ENCODE measurements around the gene DDX52. TPM values are rescaled to one million over a fixed set of nuclear protein-coding genes. Genes with fewer than 3 reads are reported as not detected.
"Not testable (repeated sequence)": the region's sequence is repeated elsewhere in the genome, so short reads cannot be mapped to it uniquely, and the experiment has no call there.

Gene DDX52
- total RNA-seq, 2 donors from 2014 or later = 24.4 to 37.8 TPM

DNA sequence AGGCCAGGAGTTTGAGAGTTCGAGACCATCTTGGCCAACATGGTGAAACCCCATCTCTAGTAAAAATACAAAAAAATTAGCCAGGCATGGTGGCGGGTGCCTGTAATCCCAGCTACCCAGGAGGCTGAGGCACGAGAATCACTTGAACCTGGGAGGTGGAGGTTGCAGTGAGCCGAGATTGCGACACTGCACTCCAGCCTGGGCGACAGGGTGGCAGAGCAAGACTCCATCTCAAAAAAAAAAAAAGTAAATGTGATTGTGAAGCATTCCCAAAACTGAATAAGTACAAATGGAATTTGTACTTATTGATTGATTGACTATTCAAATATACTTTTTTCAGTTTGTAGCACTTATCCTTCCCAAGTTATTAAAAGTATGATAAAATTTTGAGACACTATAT lies 26.8 kb downstream of the DDX52 start:
- H3K36me3 Mint-ChIP-seq (ENCODE audit: low read depth) = peaks cover 81% of the 10 kb centered on the region
- ATAC-seq (replicated peaks); H3K9me3 Mint-ChIP-seq: not testable (repeated sequence)

DNA sequence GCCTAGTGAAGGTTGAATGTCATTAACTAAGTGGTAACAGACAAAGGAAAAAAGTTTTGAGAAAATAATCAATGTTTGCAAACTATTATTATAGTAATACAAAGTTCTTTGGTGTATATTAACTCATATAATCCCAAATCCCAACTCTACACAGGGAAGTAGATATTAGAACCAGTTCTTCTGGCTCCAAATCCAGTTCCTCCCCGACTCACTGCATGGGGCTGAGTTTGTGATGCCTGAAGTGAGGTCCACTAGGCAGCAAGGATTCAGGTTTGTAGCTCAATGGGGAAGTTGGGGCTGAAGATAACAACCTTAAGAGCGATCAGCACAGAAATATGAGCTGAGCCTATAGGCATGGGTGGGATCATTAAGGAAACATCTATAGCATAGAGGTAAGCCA lies 28.4 kb downstream of the DDX52 start:
- no peak overlapping the region for H3K4me3 Mint-ChIP-seq
- ATAC-seq (replicated peaks) = no peak
- H3K27me3 Mint-ChIP-seq = no peaks in the 10 kb centered on the region
- no peak overlapping the region for H3K27ac Mint-ChIP-seq
- no peaks in the 10 kb centered on the region for H3K9me3 Mint-ChIP-seq
- peaks cover 65% of the 10 kb centered on the region for H3K36me3 Mint-ChIP-seq (ENCODE audit: low read depth)
- H3K4me1 Mint-ChIP-seq = no peaks in the 10 kb centered on the region

More for the DNA sequence above, 26.8 kb downstream of the DDX52 start:
- H3K4me3 Mint-ChIP-seq, H3K4me1 Mint-ChIP-seq, H3K27me3 Mint-ChIP-seq, H3K27ac Mint-ChIP-seq: not testable (repeated sequence)

DNA sequence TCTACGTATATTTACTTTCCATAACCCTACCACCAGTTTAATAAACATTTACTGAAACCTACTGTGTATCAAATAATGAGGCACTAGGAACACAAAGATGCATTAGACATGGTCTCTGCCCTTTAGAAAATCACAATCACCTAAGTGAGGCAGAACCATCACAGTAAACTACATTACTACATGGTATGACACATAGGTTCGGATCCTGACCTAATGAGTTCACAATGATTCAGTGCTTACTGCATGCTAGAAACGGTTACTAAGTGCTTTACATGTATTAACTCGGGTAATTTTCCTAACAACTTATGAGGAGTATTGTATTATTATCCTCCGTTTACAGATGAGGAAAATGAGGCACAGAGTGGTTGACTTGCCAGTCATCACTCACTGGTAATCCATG lies 28.9 kb downstream of the DDX52 start:
- no peaks in the 10 kb centered on the region for H3K27me3 Mint-ChIP-seq
- ATAC-seq (replicated peaks) = peak; percentile 58
- no peak overlapping the region for H3K4me3 Mint-ChIP-seq
- no peaks in the 10 kb centered on the region for H3K9me3 Mint-ChIP-seq
- H3K4me1 Mint-ChIP-seq = no peaks in the 10 kb centered on the region
- peaks cover 61% of the 10 kb centered on the region for H3K36me3 Mint-ChIP-seq (ENCODE audit: low read depth)
- H3K27ac Mint-ChIP-seq = no peak overlapping the region

DNA sequence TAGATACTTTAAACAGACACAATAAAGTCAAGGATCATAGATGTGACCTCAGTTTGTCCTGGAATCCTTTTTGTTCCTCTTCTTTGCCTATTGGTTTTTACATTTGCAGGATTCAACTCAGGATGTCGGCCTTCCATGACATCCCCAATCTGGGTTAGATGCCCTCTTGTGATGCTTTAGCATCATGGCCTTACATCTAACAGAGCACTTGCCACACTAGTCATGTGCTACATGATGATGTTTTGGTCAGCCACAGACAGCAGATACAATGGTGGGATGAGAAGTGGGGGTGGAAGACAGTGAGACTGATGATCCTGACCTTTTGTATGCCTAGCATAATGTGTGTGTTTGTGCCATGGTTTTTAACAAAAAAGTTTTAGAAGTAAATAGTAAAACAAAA lies 32.3 kb downstream of the DDX52 start:
- no peaks in the 10 kb centered on the region for H3K27me3 Mint-ChIP-seq
- no peak overlapping the region for H3K27ac Mint-ChIP-seq
- peak overlapping the region; percentile 15 for H3K4me3 Mint-ChIP-seq
- H3K4me1 Mint-ChIP-seq = peaks cover 9% of the 10 kb centered on the region
- no peaks in the 10 kb centered on the region for H3K9me3 Mint-ChIP-seq
- H3K36me3 Mint-ChIP-seq (ENCODE audit: low read depth) = peaks cover 46% of the 10 kb centered on the region
- no peak for ATAC-seq (replicated peaks)

- H3K27me3 Mint-ChIP-seq; H3K9me3 Mint-ChIP-seq; ATAC-seq (replicated peaks): not testable (repeated sequence)
- H3K4me1 Mint-ChIP-seq = peaks cover 18% of the 10 kb centered on the region
- H3K36me3 Mint-ChIP-seq (ENCODE audit: low read depth) = peaks cover 52% of the 10 kb centered on the region
- H3K27ac Mint-ChIP-seq = peak overlapping the region; percentile 96
- H3K4me3 Mint-ChIP-seq = peak overlapping the region; percentile 93
Measured at GRCh38 chr17:37610041-37610420, 33.2 kb downstream of the DDX52 start.

GRCh38 chr17:37609170-37610040 lies 33.8 kb downstream of the DDX52 start, which contains the start of gene SYNRG:
Gene SYNRG (minus strand): TSS chr17:37609418. CDS start chr17:37609355, 63 bp downstream.
- H3K4me1 Mint-ChIP-seq = peaks cover 24% of the 10 kb centered on the region
- H3K4me3 Mint-ChIP-seq = peak within 1 kb of the TSS; percentile 93
- ATAC-seq (replicated peaks) = peak; percentile 87
- peaks cover 52% of the 10 kb centered on the region for H3K36me3 Mint-ChIP-seq (ENCODE audit: low read depth)
- H3K27me3 Mint-ChIP-seq = no peaks in the 10 kb centered on the region
- H3K27ac Mint-ChIP-seq = peak within 1 kb of the TSS; percentile 96
- no peaks in the 10 kb centered on the region for H3K9me3 Mint-ChIP-seq

DNA sequence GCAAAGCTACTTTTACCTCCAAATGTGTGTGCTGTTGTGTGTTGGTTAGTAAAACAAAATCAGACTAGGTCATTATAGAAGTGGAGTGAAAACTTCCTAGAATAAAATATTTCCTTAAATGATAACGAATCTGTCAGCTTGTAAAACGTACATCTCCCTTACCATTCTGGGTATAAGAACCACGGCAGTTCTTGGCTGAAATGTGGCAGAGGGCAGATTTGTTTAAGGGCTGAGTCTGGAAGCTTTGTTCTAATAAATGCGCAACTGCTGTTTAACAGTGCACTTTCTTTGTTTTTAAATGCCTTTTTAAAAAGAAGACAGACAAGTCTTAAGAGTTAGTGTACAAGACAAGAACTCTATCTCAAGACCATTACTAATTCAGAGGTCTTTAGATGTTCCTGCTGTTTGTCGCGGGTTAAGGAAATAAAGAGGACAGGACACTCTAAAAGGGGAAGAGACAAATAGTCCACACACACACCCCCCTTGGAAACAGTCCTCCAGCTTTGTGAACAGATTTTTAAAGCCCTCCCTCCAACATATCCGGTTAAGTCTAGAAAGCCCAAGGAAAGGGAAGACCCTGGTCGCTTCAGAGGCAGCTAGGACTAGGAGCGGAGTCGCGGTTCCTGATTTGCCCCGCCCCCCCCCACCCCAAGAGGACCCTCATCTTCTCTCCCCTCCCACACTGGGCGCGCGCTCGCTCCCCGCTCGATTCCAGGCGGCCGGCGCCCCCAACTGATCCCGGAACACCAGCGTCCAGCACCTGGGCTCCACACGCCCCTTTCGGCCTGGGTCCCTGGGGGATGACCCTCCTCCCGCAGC lies 34.7 kb downstream of the DDX52 start:
- H3K36me3 Mint-ChIP-seq (ENCODE audit: low read depth) = peaks cover 51% of the 10 kb centered on the region
- ATAC-seq (replicated peaks) = peak; percentile 8
- peaks cover 29% of the 10 kb centered on the region for H3K4me1 Mint-ChIP-seq
- no peaks in the 10 kb centered on the region for H3K9me3 Mint-ChIP-seq
- no peaks in the 10 kb centered on the region for H3K27me3 Mint-ChIP-seq
- H3K27ac Mint-ChIP-seq = peak overlapping the region; percentile 96
- H3K4me3 Mint-ChIP-seq = peak overlapping the region; percentile 93

GRCh38 chr17:37607637-37608331 lies 35.5 kb downstream of the DDX52 start:
- no peak for ATAC-seq (replicated peaks)
- Mint-ChIP-seq H3K27me3 (no peaks in the 10 kb centered on the region), H3K36me3 (ENCODE audit: low read depth) (peaks cover 45% of the 10 kb centered on the region), H3K4me3 (peak overlapping the region; percentile 93), H3K27ac (peak overlapping the region; percentile 96), H3K9me3 (no peaks in the 10 kb centered on the region), H3K4me1 (peaks cover 32% of the 10 kb centered on the region)

- H3K4me1 Mint-ChIP-seq = peaks cover 38% of the 10 kb centered on the region
- H3K4me3 Mint-ChIP-seq = peak overlapping the region; percentile 93
- H3K27ac Mint-ChIP-seq = peak overlapping the region; percentile 96
- H3K9me3 Mint-ChIP-seq = no peaks in the 10 kb centered on the region
- no peaks in the 10 kb centered on the region for H3K27me3 Mint-ChIP-seq
- peak; percentile 65 for ATAC-seq (replicated peaks)
- peaks cover 51% of the 10 kb centered on the region for H3K36me3 Mint-ChIP-seq (ENCODE audit: low read depth)
Measured at GRCh38 chr17:37605813-37606505, 37.3 kb downstream of the DDX52 start.

DNA sequence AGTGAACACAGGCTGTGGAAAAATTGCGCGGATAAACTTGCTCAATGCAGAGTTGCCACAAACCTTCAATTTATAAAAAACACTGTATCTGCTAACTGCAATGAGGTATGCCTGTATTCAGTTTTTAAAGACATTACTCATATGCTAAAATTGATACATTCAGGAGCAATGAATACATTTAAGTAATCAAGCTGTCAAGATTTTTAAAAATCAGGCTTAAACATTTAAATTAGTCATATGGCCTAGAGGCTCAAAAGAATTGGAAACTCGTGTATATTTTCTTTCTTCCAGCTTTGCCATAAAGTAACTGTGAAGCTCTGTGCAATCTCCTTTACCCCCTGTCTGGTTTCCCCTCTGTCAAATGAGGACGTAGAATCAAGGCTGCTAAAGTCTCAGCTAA lies 38.2 kb downstream of the DDX52 start:
- H3K4me3 Mint-ChIP-seq = peak overlapping the region; percentile 93
- no peak for ATAC-seq (replicated peaks)
- H3K36me3 Mint-ChIP-seq (ENCODE audit: low read depth) = peaks cover 60% of the 10 kb centered on the region
- H3K4me1 Mint-ChIP-seq = peaks cover 44% of the 10 kb centered on the region
- H3K27me3 Mint-ChIP-seq = no peaks in the 10 kb centered on the region
- no peaks in the 10 kb centered on the region for H3K9me3 Mint-ChIP-seq
- H3K27ac Mint-ChIP-seq = peak overlapping the region; percentile 96

- Mint-ChIP-seq H3K27me3 (no peaks in the 10 kb centered on the region), H3K4me1 (peaks cover 44% of the 10 kb centered on the region), H3K9me3 (no peaks in the 10 kb centered on the region), H3K27ac (peak overlapping the region; percentile 96), H3K36me3 (ENCODE audit: low read depth) (peaks cover 65% of the 10 kb centered on the region), H3K4me3 (peak overlapping the region; percentile 93)
- peak; percentile 44 for ATAC-seq (replicated peaks)
Measured at GRCh38 chr17:37604556-37604955, 38.7 kb downstream of the DDX52 start.

DNA sequence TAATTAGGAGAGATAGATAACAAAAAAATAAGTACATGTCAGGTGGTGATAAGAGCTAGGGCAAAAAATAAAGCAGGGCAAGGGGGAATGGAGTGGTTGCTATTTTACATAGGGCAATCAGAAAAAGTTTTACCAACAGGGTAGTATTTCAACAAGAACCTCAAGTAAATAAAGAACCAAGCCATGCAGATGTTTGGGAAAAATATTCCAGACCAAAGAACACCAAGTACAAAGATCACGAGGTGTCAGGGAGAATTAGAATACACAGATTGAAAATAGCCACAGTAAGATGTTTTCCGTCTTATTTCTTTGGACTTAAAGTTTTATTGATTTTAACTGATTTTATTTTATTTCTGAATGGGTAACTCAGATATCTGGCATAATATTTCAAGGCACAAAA lies 45.1 kb downstream of the DDX52 start:
- Mint-ChIP-seq H3K36me3 (ENCODE audit: low read depth) (peaks cover 87% of the 10 kb centered on the region), H3K4me3 (no peak overlapping the region), H3K27ac (peak overlapping the region; percentile 43), H3K9me3 (no peaks in the 10 kb centered on the region), H3K27me3 (no peaks in the 10 kb centered on the region), H3K4me1 (peaks cover 36% of the 10 kb centered on the region)
- ATAC-seq (replicated peaks) = no peak

- Mint-ChIP-seq H3K4me1 (peaks cover 30% of the 10 kb centered on the region), H3K27ac (no peak overlapping the region), H3K9me3 (no peaks in the 10 kb centered on the region), H3K36me3 (ENCODE audit: low read depth) (peaks cover 95% of the 10 kb centered on the region), H3K27me3 (no peaks in the 10 kb centered on the region), H3K4me3 (peak overlapping the region; percentile 24)
- ATAC-seq (replicated peaks) = no peak
Measured at GRCh38 chr17:37592291-37592690, 51.0 kb downstream of the DDX52 start.

- Mint-ChIP-seq H3K27ac (no peak overlapping the region), H3K4me1 (peaks cover 8% of the 10 kb centered on the region), H3K36me3 (ENCODE audit: low read depth) (peaks cover 95% of the 10 kb centered on the region), H3K4me3 (no peak overlapping the region), H3K27me3 (no peaks in the 10 kb centered on the region), H3K9me3 (no peaks in the 10 kb centered on the region)
- ATAC-seq (replicated peaks) = no peak
Measured at GRCh38 chr17:37585066-37585465, 58.2 kb downstream of the DDX52 start.
